Measurements from ENCODE around the gene ATP11A. TPM values are rescaled to one million over a fixed set of nuclear protein-coding genes. Genes with fewer than 3 reads are reported as not detected.

ATP11A gene
- total and polyA plus RNA-seq, 10 of the 15 experiments (the other 5 are each of a cell fraction or from before 2014, with no cell fraction given): 1.4 to 69.6 (median 14.4) TPM

DNA sequence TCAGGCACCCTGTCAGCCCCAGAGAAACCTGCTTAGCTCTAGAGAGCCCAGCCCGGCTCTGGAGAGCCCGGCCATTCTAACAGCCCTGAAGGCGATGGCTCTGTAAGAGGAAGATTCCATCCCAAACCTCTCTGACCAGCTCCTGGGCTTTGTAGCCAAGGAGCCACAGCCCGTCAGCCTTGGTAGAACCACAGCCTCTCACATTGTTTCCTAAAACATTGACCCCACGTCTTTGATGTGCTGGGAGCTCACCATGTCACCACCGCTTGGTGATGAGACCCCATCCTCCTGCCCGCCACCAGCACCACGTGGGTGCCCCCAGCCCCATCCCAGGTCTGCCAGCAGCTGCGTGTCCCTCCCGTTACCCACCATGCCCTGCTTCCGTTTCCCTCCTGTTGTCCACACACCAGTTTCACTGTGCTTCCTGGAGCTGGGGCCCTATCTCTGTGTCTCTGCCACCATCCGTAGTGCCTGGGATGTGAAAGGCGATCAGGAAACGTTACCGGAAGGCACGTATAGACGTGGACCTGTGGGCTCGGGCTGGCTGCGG is 185.0 kb downstream of the ATP11A start:
- no peaks in the 10 kb centered on the region for H3K79me2 ChIP-seq (ENCODE audit: control insufficient read depth, insufficient read depth, low read length)
- no TSS peak for BruUV-seq (replicated peaks)
- no peak for DNase-seq (ENCODE audit: low read depth, low spot score)
- no peak for TF ChIP-seq MYB (IDR thresholded peaks at IDR 0.05; ENCODE audit: borderline replicate concordance, low read depth, low read length)
- TF ChIP-seq CREB1 (IDR thresholded peaks at IDR 0.05; ENCODE audit: low read depth): 0 out of 2 replicates have a peak, but pooled peaks have one; percentile 5
- TF ChIP-seq SRF (IDR thresholded peaks at IDR 0.05; ENCODE audit: low read depth in 2 of 2, low read length in 2 of 2): no peak
- no peak for TF ChIP-seq ATF7 (IDR thresholded peaks at IDR 0.05; ENCODE audit: low read depth)
- TF ChIP-seq, protein P1, sequence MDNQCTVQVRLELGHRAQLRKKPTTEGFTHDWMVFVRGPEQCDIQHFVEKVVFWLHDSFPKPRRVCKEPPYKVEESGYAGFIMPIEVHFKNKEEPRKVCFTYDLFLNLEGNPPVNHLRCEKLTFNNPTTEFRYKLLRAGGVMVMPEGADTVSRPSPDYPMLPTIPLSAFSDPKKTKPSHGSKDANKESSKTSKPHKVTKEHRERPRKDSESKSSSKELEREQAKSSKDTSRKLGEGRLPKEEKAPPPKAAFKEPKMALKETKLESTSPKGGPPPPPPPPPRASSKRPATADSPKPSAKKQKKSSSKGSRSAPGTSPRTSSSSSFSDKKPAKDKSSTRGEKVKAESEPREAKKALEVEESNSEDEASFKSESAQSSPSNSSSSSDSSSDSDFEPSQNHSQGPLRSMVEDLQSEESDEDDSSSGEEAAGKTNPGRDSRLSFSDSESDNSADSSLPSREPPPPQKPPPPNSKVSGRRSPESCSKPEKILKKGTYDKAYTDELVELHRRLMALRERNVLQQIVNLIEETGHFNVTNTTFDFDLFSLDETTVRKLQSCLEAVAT (IDR thresholded peaks at IDR 0.05): no peak
- TF ChIP-seq, protein P2, sequence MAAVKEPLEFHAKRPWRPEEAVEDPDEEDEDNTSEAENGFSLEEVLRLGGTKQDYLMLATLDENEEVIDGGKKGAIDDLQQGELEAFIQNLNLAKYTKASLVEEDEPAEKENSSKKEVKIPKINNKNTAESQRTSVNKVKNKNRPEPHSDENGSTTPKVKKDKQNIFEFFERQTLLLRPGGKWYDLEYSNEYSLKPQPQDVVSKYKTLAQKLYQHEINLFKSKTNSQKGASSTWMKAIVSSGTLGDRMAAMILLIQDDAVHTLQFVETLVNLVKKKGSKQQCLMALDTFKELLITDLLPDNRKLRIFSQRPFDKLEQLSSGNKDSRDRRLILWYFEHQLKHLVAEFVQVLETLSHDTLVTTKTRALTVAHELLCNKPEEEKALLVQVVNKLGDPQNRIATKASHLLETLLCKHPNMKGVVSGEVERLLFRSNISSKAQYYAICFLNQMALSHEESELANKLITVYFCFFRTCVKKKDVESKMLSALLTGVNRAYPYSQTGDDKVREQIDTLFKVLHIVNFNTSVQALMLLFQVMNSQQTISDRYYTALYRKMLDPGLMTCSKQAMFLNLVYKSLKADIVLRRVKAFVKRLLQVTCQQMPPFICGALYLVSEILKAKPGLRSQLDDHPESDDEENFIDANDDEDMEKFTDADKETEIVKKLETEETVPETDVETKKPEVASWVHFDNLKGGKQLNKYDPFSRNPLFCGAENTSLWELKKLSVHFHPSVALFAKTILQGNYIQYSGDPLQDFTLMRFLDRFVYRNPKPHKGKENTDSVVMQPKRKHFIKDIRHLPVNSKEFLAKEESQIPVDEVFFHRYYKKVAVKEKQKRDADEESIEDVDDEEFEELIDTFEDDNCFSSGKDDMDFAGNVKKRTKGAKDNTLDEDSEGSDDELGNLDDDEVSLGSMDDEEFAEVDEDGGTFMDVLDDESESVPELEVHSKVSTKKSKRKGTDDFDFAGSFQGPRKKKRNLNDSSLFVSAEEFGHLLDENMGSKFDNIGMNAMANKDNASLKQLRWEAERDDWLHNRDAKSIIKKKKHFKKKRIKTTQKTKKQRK (IDR thresholded peaks at IDR 0.05; ENCODE audit: low read depth, low read length): no peak
- TF ChIP-seq NRF1 (conservative IDR thresholded peaks at IDR 0.05; ENCODE audit: low read depth, low read length): no peak
- H3K4me3 ChIP-seq: no peak overlapping the region
- ChIA-PET CTCF (interaction anchor here (0.6 to 2.6 kb wide), 21 partner anchors 12 to 269 kb away, joined by 3 to 73 read pairs (median 5); no protein-coding TSS in a partner anchor), SMC1A (ENCODE audit: uncharacterized antibody, unreplicated experiment) (interaction anchor here (0.7 to 2.6 kb wide), 11 partner anchors 19 to 269 kb away, joined by 3 to 35 read pairs (median 3); no protein-coding TSS in a partner anchor), POLR2A (interaction anchor here (0.6 kb wide), 1 partner anchor 198 kb away, joined by 6 read pairs; no protein-coding TSS in a partner anchor), RAD21 (ENCODE audit: unreplicated experiment) (interaction anchor here (0.8 to 2.3 kb wide), 11 partner anchors 15 to 260 kb away, joined by 3 to 37 read pairs (median 5); no protein-coding TSS in a partner anchor)
- intact Hi-C loops (cut with micrococcal nuclease; ENCODE audit: unreplicated experiment): loop anchor here (1.0 to 5.0 kb wide), 5 partner anchors 72 to 258 kb away; no protein-coding TSS in a partner anchor
- WGBS (ENCODE audit: insufficient coverage, insufficient replicate concordance, low lambda C conversion rate, missing lambda C conversion rate): 61% methylated on average over 19 of the region's 19 CpGs
- no peak overlapping the region for H3K27ac ChIP-seq (ENCODE audit: control insufficient read depth, insufficient read depth)
- no peaks in the 10 kb centered on the region for H4K20me1 ChIP-seq (ENCODE audit: control insufficient read depth, insufficient read depth)
- ATAC-seq: no peak
- no peak overlapping the region for H3K4me2 ChIP-seq (ENCODE audit: control insufficient read depth, insufficient read depth)
- peaks cover 3 to 5% of the 10 kb centered on the region in 2 experiments; a peak in 3 of 4 replicates for H3K36me3 ChIP-seq (ENCODE audit: control insufficient read depth in 2 of 2, insufficient read depth in 2 of 2, low read length in 1 of 2)
- peaks cover 24% of the 10 kb centered on the region for H3K4me1 ChIP-seq (ENCODE audit: control insufficient read depth, insufficient read depth, low read length)
- H3K9me3 ChIP-seq (replicated peaks; ENCODE audit: control insufficient read depth, insufficient read depth, low read length): no peaks in the 10 kb centered on the region
- H3K27me3 ChIP-seq (replicated peaks in 1 of 2; ENCODE audit: control insufficient read depth in 2 of 2, insufficient read depth in 2 of 2, low read length in 1 of 2): no peaks in the 10 kb centered on the region
- H2AFZ ChIP-seq (ENCODE audit: control insufficient read depth, low read depth, low read length): no peak overlapping the region
- no peak overlapping the region for H3K9ac ChIP-seq (ENCODE audit: control insufficient read depth, insufficient read depth, low read length)
- no peak for FAIRE-seq
- in situ Hi-C loops (cut with MboI): loop anchor here (5.0 to 25.0 kb wide), 3 partner anchors 183 to 1413 kb away; partner anchors contain the start of gene ATP11A

Measured in GM12878 (cell line).